AG04450 (cell line): ENCODE measurements around the gene CNRIP1. TPM values are rescaled to one million over a fixed set of nuclear protein-coding genes. Genes with fewer than 3 reads are reported as not detected.

ENCODE experiments used
- CTCF ChIA-PET: fragments of 300-600, 350-600 bp; formaldehyde crosslinking; extraction: SDS; loops from one replicate; lab custom pipeline; 2022; ENCODE audit warnings: antibody characterized with exemption, inconsistent platforms; lab: Charles Lee
- POLR2A ChIA-PET: fragments of 350-600 bp; formaldehyde crosslinking; extraction: SDS; loops from one replicate; lab custom pipeline; 2021; ENCODE audit warnings: antibody characterized with exemption, inconsistent platforms; lab: Yijun Ruan, JAX
- DNase-seq: peaks from one replicate; pipeline ENCODE4 v3.0.0-alpha.2; 2011; ENCODE audit warnings: low read depth, low spot score
- H3K27ac ChIP-seq: one replicate; pipeline ENCODE4 v1.5.1; 2012; ENCODE audit warnings: low read depth, low read length, control low read depth
- H3K27me3 ChIP-seq: one replicate; pipeline ENCODE4 v1.6.0; 2012; ENCODE audit warnings: low read length; ENCODE audit not compliant: control insufficient read depth, insufficient read depth
- H3K4me3 ChIP-seq: 2 replicates; pipeline ENCODE4 v1.5.1; 2011; ENCODE audit warnings: mild to moderate bottlenecking, low read depth, low read length, control low read depth
- H3K9me3 ChIP-seq: 2 replicates; pipeline ENCODE4 v1.5.1; 2012; ENCODE audit warnings: low read length; ENCODE audit not compliant: control insufficient read depth, insufficient read depth
- polyA plus RNA-seq: library from polyadenylated mRNA; depleted of rRNA; stranded (reverse); fragments of >200 nt; gene quantifications from 2 replicates; pipeline ENCODE4 v1.2.3, GENCODE V29; 2011
- TF ChIP-seq, protein P1 (sequence below): IDR thresholded peaks from 2 replicates; pipeline ENCODE4 v1.5.1; 2011; ENCODE audit warnings: low read depth, low read length, control low read depth, inconsistent platforms

The CNRIP1 gene
- polyA plus RNA-seq, 1 experiment, result 61.6 TPM

DNA sequence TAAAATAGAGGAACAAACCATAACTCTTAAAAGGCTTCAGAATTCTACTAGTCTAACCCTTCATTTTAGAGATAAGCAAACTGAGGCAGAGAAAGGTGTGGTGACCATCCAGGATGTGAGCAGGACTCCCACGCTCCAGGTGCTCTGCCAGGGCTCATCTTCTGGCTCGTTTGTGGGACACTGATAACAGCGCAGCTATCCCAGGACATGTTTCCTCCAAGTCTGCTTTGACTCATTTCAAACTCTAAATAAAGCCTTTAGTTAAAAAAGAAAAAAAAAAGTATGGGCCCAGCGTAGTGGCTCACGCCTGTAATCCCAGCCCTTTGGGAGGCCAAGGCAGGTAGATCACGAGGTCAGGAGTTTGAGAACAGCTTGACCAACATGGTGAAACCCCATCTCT, 28.4 kb downstream of the CNRIP1 start:
- Histone ChIP-seq H3K27ac (no peak overlapping the region), H3K27me3 (no peaks in the 10 kb centered on the region), H3K9me3 (no peaks in the 10 kb centered on the region), H3K4me3 (no peak overlapping the region)
- TF ChIP-seq, protein P1, sequence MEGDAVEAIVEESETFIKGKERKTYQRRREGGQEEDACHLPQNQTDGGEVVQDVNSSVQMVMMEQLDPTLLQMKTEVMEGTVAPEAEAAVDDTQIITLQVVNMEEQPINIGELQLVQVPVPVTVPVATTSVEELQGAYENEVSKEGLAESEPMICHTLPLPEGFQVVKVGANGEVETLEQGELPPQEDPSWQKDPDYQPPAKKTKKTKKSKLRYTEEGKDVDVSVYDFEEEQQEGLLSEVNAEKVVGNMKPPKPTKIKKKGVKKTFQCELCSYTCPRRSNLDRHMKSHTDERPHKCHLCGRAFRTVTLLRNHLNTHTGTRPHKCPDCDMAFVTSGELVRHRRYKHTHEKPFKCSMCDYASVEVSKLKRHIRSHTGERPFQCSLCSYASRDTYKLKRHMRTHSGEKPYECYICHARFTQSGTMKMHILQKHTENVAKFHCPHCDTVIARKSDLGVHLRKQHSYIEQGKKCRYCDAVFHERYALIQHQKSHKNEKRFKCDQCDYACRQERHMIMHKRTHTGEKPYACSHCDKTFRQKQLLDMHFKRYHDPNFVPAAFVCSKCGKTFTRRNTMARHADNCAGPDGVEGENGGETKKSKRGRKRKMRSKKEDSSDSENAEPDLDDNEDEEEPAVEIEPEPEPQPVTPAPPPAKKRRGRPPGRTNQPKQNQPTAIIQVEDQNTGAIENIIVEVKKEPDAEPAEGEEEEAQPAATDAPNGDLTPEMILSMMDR, result no peak
- CTCF ChIA-PET, result interaction anchor here (0.8 to 4.8 kb wide), 9 partner anchors 9 to 171 kb away, joined by 3 to 38 read pairs (median 4); partner anchors contain the start of gene PNO1
- POLR2A ChIA-PET, result no interaction called here
- DNase-seq, result no peak

DNA sequence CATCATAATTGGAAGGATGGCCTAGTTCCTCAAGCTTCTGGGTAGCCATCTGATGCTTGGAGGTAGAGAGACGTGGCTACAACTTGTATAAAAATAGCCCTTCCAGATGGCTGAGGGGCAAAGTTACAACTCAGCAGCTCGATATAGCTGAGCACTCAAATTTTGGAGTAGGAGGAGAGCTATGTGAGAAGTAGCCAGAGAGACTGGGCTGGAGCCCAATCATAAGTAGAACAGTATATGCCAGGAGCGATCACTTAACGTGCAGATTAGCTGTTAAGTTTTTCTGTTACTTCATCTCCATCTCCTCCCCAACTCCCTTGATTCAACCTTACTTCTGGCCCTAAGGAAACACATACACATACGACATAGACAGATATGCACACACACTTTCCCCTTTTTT, 28.8 kb downstream of the CNRIP1 start:
- POLR2A ChIA-PET, result no interaction called here
- Histone ChIP-seq H3K27ac (no peak overlapping the region), H3K27me3 (no peaks in the 10 kb centered on the region), H3K4me3 (no peak overlapping the region), H3K9me3 (no peaks in the 10 kb centered on the region)
- no peak for DNase-seq
- CTCF ChIA-PET, result interaction anchor here (1.0 to 4.8 kb wide), 7 partner anchors 8 to 169 kb away, joined by 3 to 38 read pairs (median 4); no protein-coding TSS in a partner anchor
- TF ChIP-seq, protein P1, result no peak

DNA sequence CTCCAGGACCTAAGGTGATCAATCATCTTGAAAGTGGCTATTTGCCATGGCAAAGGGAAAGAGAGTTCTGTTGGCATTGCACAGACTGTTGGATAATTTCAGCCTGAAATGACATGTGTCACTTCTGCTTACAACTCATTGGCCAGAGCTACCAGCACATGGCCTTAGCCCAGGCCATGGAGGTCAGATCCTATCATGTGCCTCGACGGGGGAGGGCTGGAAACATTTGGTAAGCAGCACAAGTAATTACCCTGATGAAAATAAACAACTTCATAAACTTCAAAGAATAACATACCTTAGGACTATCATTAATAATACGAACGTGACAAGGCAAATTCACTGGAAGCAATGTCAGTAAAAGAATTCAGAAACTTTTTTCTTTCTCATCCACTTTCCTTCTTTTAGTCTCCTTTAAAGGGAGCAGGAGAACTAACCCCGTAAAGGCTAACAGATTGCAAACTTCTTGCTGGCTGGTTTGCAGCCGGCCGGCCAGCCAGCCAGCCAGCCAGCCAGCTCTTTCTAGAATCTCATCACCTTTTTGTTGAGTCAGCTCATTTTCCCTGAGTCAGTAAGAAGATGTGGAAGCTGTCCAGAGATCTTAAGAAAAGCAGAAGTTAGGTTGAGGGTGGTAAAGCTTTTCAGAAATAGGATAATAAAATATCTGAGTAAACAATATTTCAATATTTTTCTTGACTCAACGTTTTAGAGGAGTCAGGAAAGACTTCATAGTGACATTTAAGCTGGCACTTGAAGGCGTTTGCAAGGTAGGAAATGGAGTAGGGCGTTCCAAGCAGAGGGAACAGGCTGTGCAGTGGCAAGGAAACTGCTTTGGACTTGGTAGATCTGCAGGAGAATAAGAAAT, 31.9 kb downstream of the CNRIP1 start:
- no peak for DNase-seq
- ChIA-PET POLR2A (no interaction called here), CTCF (interaction anchor here (1.2 to 2.3 kb wide), 3 partner anchors 9 to 166 kb away, joined by 4 to 12 read pairs (median 11); no protein-coding TSS in a partner anchor)
- TF ChIP-seq, protein P1, result no peak
- Histone ChIP-seq H3K4me3 (no peak overlapping the region), H3K9me3 (no peaks in the 10 kb centered on the region), H3K27ac (no peak overlapping the region), H3K27me3 (no peaks in the 10 kb centered on the region)

DNA sequence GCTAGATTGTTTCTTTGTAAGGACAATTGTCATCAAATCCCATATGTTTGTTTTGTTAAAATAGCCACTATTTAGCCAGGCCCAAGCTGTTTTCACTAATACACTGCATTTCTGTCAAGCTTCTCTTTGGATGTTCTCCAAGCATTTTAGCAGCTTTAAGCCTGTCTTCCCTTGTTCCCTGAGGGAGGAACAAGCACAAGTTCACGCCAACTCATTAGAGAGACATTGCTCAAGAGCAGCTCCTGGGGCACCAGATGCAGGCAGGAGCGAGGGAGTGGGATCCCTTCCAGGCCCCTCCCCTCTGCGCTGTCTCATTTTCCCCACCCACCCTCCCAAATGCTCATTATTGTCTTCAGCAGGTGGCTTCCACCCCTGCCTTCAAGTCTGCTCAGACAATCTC, 34.9 kb downstream of the CNRIP1 start:
- POLR2A ChIA-PET, result interaction anchor here (0.6 to 0.8 kb wide), 2 partner anchors 12 to 13 kb away, joined by 3 to 5 read pairs; no protein-coding TSS in a partner anchor
- no peak for DNase-seq
- Histone ChIP-seq H3K27ac (no peak overlapping the region), H3K27me3 (no peaks in the 10 kb centered on the region), H3K9me3 (no peaks in the 10 kb centered on the region), H3K4me3 (no peak overlapping the region)
- TF ChIP-seq, protein P1, result no peak
- CTCF ChIA-PET, result interaction anchor here (0.7 to 6.6 kb wide), 5 partner anchors 31 to 162 kb away, joined by 3 to 70 read pairs (median 8); no protein-coding TSS in a partner anchor

DNA sequence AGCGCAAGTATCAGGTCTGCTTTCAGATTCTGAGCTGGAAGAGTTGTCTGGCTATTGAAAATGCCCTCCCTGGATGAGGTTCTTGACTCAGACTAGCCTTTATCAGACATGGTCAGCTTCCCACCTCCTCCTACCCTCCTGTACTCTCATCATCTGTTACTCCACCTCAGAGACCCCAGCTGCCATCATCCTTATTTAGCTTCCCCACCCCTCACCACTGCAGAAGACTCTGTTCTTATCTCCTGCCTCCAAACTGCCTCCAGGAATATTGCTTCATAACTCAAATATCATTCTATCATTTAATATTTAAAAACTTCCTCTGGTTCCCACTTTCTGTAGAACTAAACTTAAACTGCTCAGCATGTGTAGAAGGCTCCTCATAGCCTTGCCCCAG, 36.3 kb downstream of the CNRIP1 start:
- ChIA-PET CTCF (interaction anchor here (0.7 to 6.6 kb wide), 19 partner anchors 8 to 163 kb away, joined by 3 to 70 read pairs (median 7); no protein-coding TSS in a partner anchor), POLR2A (no interaction called here)
- no peak for DNase-seq
- Histone ChIP-seq H3K27ac (no peak overlapping the region), H3K9me3 (no peaks in the 10 kb centered on the region), H3K27me3 (no peaks in the 10 kb centered on the region), H3K4me3 (no peak overlapping the region)
- TF ChIP-seq, protein P1, result no peak
